AG04450 (cell line): ENCODE results near the gene FKRP. TPM values are rescaled to one million over a fixed set of nuclear protein-coding genes. Genes with fewer than 3 reads are reported as not detected.

Source experiments
- CTCF ChIA-PET: fragments of 300-600, 350-600 bp; formaldehyde crosslinking; extraction: SDS; loops from one replicate; lab custom pipeline; 2022; ENCODE audit warnings: antibody characterized with exemption, inconsistent platforms; lab: Charles Lee
- POLR2A ChIA-PET: fragments of 350-600 bp; formaldehyde crosslinking; extraction: SDS; loops from one replicate; lab custom pipeline; 2021; ENCODE audit warnings: antibody characterized with exemption, inconsistent platforms; lab: Yijun Ruan, JAX
- DNase-seq: peaks from one replicate; pipeline ENCODE4 v3.0.0-alpha.2; 2011; ENCODE audit warnings: low read depth, low spot score
- H3K27ac ChIP-seq: one replicate; pipeline ENCODE4 v1.5.1; 2012; ENCODE audit warnings: low read depth, low read length, control low read depth
- H3K27me3 ChIP-seq: one replicate; pipeline ENCODE4 v1.6.0; 2012; ENCODE audit warnings: low read length; ENCODE audit not compliant: control insufficient read depth, insufficient read depth
- H3K4me3 ChIP-seq: 2 replicates; pipeline ENCODE4 v1.5.1; 2011; ENCODE audit warnings: mild to moderate bottlenecking, low read depth, low read length, control low read depth
- H3K9me3 ChIP-seq: 2 replicates; pipeline ENCODE4 v1.5.1; 2012; ENCODE audit warnings: low read length; ENCODE audit not compliant: control insufficient read depth, insufficient read depth
- CTCF ChIP-seq: IDR thresholded peaks from 2 replicates; pipeline ENCODE4 v1.5.1; 2011; ENCODE audit warnings: low read depth, low read length, control low read depth, inconsistent platforms
- polyA plus RNA-seq: library from polyadenylated mRNA; depleted of rRNA; stranded (reverse); fragments of >200 nt; gene quantifications from 2 replicates; pipeline ENCODE4 v1.2.3, GENCODE V29; 2011

FKRP gene
- polyA plus RNA-seq, 1 experiment: 12.1 TPM

- Histone ChIP-seq H3K27ac (no peak overlapping the region), H3K27me3 (no peaks in the 10 kb centered on the region), H3K4me3 (no peak overlapping the region), H3K9me3 (no peaks in the 10 kb centered on the region; the same call in 1 of the 2 replicates)
- ChIA-PET POLR2A (no interaction called here), CTCF (interaction anchor here (0.6 kb wide), 1 partner anchor 230 kb away, joined by 3 read pairs; no protein-coding TSS in a partner anchor)
- DNase-seq: no peak
- TF ChIP-seq CTCF: no peak
Observed at GRCh38 chr19:46725036-46725820, 20.6 kb upstream of the FKRP start.

- Histone ChIP-seq H3K27me3 (no peaks in the 10 kb centered on the region), H3K9me3 (no peaks in the 10 kb centered on the region; the same call in 1 of the 2 replicates), H3K27ac (no peak overlapping the region), H3K4me3 (no peak overlapping the region)
- TF ChIP-seq CTCF: no peak
- ChIA-PET POLR2A (no interaction called here), CTCF (interaction anchor here (0.6 kb wide), 1 partner anchor 229 kb away, joined by 3 read pairs; no protein-coding TSS in a partner anchor)
- no peak for DNase-seq
Observed at GRCh38 chr19:46725859-46726393, 19.9 kb upstream of the FKRP start.

GRCh38 chr19:46726551-46726950 lies 19.3 kb upstream of the FKRP start:
- no peak for DNase-seq
- Histone ChIP-seq H3K27me3 (no peaks in the 10 kb centered on the region), H3K27ac (no peak overlapping the region), H3K4me3 (no peak overlapping the region), H3K9me3 (no peaks in the 10 kb centered on the region; the same call in 1 of the 2 replicates)
- POLR2A ChIA-PET: no interaction called here
- CTCF ChIA-PET: interaction anchor here (0.7 to 3.2 kb wide), 2 partner anchors 23 to 64 kb away, joined by 3 to 16 read pairs; no protein-coding TSS in a partner anchor
- no peak for TF ChIP-seq CTCF

- no peak overlapping the region for H3K27ac ChIP-seq
- ChIA-PET CTCF (interaction anchor here (0.7 to 3.2 kb wide), 2 partner anchors 23 to 63 kb away, joined by 3 to 16 read pairs; no protein-coding TSS in a partner anchor), POLR2A (no interaction called here)
- H3K27me3 ChIP-seq: no peaks in the 10 kb centered on the region
- no peak for TF ChIP-seq CTCF
- no peak overlapping the region for H3K4me3 ChIP-seq
- no peak for DNase-seq
- H3K9me3 ChIP-seq: no peaks in the 10 kb centered on the region
Observed at GRCh38 chr19:46726971-46727501, 18.8 kb upstream of the FKRP start.
